HG03378 (cell line): Measurements from ENCODE around the gene DUSP15.
A peak's percentile ranks its signal among the peaks of the same experiment; 100 is the strongest.
"Not testable (repeated sequence)": the region's sequence is repeated elsewhere in the genome, so short reads cannot be mapped to it uniquely, and the experiment has no call there.

Experiments
- ATAC-seq: cut with Tn5 transposase; IDR thresholded peaks from one replicate; pipeline ENCODE4 v1.9.1; 2021; ENCODE audit warnings: mild to moderate bottlenecking, moderate library complexity; ENCODE audit not compliant: unreplicated experiment

Gene DUSP15

DNA sequence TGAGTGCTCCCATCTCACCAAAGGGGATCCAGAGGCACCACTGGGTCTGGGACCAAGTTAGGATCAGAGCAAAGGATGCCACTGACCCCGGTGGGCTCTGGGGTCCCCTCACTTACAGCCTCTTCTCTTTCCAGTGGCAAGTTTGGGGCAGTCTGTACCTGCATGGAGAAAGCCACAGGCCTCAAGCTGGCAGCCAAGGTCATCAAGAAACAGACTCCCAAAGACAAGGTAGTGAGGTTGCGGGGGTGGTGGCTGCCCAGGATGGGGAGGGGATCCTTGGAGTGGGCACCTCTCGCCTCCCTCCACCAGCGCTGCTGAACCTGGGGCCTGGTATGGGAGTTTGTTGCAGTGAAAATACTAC, 46.2 kb downstream of the DUSP15 start:
- ATAC-seq, result no peak

DNA sequence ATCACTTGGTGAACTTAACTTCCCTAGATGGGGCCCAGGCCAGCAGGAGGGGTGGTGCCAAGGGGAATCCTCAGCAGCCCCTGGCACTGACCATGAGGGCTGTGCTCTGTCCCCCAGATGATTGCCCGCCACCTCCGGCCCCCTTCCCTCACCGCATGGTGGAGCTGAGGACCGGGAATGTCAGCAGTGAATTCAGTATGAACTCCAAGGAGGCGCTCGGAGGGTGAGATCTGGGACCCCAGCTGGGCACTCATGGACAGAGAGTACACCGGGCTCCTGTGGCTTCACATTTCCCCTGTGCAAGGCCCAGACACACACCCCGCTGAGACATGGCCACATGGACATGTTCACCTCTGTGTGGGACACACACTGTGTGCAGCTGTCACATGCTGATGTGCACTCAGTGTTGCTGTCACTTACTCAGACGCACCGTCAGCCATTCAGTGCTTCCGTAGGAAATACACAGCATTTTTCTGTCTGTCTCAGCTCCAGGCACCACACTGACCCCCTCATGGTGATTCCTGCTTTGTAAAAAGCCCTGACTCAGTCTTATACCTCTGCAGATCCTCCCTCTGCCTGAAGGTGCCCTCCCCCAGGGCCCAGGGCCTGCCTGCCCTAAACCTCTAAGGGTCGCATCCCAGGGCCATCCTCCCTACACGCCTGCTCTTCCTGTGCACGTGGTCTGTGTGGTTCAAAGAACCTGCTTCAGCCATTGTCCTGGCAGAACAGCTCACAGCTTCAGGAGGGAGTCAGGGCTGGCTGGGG, 46.8 kb downstream of the DUSP15 start:
- no peak for ATAC-seq

DNA sequence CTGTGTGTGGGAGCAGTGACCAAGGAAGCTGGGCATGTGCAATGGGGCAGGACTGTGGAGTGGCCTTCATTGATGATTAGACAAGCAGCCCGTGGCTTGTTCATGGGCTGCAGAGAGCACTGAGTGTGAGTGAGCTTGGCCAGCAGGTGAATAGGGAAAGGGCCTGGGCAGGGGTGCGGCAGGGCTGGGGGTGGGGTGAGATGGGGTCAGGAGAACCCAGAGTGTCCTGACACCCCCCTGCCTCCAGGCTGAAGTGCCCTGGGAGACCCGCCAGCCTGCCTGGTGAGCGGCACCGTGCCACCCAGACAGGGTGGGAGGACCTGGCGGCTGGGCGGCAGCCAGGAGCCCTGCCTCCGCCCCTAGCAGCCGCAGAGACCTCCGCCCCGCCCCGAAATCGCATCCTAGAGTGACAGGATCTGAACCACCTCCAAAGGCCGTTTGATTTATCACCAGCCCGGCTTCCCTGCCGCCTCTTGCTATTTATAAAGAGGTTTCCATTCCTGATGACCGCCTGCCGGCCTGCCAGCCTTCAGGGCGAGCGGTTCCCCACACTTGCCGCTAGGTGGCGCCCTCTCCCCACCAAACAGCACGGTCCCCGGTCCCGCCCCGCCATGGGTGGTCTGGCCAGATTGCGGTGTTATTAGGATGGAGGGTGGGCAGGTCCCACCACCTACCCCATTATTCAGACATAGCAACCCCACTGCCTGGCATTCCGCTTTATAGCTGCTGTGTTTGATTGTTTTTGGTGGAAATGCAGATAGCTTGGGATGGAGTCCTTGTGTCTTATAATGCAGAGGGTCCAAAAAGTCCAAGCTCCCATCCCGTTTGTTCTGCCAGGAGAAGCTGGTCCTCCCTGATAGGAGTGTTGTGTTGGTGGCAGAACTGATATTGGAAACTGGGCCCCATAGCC, 47.7 kb downstream of the DUSP15 start:
- ATAC-seq, result peak; percentile 64

DNA sequence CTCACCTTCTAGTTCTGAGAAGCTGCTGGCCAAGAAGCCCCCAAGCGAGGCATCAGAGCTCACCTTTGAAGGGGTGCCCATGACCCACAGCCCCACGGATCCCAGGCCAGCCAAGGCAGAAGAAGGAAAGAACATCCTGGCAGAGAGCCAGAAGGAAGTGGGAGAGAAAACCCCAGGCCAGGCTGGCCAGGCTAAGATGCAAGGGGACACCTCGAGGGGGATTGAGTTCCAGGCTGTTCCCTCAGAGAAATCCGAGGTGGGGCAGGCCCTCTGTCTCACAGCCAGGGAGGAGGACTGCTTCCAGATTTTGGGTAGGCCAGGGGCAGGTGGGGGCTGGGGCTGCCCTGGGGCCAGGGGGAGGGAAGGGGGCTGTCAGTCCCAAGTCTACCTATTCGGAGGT, 48.9 kb downstream of the DUSP15 start:
- ATAC-seq, result no peak

DNA sequence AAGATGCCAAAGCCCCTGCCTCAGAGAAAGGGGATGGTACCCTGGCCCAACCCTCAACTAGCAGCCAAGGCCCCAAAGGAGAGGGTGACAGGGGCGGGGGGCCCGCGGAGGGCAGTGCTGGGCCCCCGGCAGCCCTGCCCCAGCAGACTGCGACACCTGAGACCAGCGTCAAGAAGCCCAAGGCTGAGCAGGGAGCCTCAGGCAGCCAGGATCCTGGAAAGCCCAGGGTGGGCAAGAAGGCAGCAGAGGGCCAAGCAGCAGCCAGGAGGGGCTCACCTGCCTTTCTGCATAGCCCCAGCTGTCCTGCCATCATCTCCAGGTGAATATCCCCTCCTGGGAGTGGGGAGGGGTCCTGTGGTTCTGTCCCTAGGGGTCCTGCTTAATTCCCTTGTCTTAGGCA, 50.1 kb downstream of the DUSP15 start:
- ATAC-seq, result no peak

DNA sequence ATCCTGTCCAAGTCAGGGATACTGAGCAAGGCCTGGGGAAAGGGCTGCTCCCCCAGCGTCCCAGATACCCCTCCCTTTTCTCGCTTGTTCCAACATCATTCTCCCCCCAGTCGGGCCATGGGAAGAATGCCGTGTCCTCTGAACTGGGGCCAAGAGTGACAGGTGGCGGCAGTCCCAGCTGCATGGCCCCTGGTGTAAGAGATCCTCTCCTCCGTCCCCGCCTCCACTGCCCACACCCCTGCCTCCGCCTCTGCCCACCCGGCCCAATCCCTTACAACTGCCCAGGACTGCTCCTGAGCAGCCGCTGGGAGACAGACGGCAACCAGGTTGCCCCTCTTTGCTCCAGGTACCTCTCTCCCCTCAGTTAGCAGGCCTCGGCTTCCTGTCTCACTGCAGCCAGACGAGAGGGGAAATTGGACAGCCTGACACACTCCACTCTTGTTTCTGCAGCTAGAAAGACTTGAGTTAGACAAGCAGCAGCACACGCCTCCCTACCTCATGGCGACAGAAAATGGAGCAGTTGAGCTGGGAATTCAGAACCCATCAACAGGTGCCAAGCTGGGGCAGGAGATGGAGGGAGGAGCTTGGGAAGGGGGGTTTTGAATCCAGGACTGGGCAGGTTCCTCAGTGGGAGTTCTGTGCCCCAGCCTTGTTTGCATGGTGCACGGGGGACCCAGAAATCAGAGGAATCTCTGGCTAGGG, 51.1 kb downstream of the DUSP15 start, which contains the start of gene MYLK2:
MYLK2 (plus strand) TSS at position 274 of the 702 bp plus-strand sequence; CDS start at position 499, 225 bp downstream.
- ATAC-seq, result no peak

DNA sequence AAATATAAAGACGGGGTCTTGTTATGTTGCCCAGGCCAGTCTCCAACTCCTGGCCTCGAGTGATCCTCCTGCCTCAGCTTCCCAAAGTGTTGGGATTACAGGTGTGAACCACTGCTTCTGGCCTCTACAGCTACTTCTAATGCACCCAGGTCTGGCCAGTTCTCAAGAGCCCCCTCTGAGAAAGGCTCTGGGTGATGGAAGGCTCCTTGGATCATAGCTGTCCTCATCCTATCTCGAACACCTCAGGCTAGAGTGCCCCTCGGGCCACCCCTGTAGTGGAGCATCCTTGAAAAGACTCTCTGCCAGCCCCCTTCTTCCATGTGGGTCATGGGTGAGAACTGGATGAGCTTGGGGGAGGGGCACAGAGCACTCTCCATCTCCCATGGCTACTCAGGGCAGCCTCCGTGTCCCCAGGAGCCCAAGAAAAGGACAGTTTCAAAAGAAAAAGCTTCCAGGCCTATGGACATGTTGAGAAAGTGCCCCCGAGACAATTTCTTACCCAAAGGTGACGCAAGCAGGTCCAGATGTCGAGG, 51.9 kb downstream of the DUSP15 start:
- ATAC-seq, result no peak

DNA sequence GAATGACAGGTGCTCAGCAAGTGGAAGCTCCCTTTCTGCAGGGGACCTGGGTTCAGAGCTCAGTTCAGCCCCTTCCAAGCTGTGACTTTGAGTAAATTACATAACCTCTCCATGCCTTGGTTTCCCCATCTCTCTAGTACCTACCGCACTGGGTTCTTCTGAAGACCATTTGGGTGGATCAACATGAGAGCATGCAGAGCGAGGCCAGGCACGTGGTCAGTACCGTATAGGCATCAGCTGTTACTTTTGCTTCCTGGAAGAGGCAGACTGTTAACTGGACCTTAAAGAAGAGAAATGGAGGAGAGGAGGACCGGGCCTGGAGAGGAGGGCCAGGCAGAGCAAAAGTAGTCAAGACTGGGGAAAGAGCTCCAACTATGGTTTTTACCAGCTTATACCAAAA, 52.9 kb downstream of the DUSP15 start:
- ATAC-seq, result no peak

DNA sequence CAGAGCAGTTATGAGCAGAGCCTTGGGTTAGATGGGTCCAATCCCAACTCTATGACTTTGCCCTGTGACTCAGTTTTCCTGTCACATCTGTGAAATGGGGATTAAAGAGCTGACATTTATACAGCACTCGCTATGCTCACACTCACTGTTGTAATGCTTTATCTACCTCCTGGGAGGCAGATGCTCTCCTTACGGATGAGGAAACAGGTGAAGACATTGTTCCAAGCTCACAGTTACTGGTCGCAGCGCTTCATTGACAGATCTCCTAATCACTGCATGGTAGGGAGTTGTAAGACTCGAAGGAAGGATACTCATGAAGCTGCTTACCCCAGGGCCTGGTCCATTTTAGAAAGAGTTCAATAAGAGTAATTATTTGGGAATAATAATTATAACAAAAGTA, 54.1 kb downstream of the DUSP15 start:
- no peak for ATAC-seq

DNA sequence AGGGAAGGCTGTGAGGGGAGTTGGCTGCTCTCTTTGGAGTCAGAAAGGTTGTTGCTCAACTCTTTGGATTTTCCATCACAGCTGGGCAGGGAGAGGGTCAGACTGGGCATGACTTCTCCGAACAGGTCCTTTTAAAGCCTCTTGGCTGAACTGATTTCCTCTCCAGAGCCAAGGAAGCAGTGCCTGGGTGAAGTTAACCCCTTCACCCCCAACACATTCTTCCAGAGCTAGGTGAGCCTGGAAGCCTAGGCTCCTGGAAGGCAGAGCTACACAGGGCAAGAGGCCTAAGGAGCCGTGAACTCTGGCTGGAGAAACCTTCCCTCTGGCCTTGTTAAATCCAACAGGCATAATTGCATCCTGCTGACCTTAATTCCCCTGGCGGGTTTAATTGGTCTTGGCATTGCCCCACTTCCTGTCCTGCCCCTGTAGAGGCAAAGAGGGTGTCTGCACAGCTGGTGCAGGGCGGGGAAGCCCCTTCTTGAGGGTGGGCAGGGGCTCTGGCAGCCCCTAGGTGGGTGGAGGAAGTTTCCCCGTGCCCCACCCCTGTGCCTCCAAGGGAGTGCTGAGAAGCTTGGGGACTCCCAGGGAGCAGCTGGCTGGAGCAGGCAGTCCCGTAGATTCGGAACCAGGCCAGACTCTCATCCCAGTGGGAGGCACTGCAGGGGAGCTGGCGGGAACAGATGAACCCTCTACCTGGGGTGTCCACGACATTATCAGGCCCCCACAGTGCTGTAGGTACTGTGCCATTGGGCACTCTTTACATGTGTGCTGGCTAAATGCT, 54.7 kb downstream of the DUSP15 start:
- no peak for ATAC-seq

DNA sequence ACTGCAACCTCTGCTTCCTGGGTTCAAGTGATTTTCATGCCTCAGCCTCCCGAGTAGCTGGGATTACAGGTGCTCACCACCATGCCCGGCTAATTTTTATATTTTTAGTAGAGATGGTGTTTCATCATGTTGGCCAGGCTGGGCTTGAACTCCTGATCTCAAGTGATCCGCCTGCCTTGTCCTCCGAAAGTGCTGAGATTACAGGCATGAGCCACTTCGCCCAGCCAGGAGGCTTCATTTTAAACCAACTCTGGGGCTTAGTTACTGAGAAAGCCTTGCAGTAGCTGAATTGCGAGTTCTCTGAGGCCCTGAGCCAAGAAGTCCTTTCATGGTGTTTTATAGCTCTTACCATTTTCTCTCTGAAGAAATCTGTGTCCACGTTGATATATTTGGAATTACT, 56.2 kb downstream of the DUSP15 start:
- ATAC-seq, result not testable (repeated sequence)

DNA sequence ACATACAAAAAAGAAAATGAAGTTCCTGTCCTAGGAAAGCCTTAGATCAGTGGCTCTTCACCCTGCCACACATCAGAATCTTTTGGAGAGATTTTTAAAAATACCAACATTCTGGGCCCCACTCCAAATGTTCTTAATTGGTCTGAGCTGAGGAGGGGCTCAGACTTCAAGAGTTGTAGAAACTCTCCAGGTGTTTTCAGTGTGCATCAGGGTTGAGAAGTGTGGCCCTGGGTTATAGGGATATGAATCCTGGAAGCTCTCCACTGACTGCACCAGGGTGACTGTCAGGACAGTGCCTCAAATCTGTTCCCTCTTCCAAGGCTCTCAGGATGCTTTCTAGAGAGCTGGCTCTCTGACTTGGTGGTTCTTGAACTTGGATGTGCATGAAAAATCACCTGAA, 56.7 kb downstream of the DUSP15 start:
- no peak for ATAC-seq

DNA sequence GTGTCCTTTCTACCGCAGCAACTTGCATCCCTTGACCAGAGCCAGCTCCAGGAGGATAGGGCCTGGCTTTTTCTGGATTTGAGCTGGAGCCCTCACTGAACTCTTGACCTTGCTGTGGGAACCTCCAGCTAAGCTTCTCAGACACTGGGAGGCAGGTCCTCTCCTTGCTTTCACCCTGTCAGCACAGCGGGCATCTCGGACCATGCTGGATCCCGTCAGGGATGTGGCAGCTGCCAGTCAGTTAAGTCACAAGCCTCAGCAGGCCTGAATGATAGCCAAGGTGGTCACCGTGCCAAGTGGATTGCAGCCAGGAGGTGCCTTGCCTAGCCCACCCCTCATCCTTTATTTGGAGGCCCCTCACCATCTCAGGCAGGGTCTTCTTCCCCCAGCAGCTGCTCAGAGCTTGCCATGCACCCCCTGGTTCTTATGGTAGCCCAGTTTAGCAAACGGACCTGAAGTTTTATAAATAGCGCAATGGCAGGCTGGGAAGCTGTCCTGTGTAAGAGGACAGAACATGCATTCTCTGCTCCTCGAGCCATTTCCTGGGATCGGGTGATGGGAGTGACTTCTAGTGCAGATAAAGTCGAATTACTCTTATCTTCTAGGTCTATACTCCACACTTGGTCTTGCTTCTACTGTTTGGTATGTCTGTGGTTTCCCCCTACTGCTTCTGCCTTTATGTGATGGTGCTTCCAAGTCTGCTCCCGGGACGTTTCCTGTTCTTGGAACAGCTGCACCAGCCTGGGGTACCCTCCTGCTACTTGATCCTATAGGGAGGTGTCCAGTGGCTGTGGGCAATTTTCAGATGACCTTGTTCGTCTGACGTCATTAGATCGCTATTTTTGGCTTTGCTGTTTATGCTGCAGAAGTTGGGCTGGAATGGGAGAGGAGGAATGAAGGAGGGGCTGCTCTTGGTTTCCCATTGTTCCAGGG, 58.3 kb downstream of the DUSP15 start:
- ATAC-seq, result no peak

DNA sequence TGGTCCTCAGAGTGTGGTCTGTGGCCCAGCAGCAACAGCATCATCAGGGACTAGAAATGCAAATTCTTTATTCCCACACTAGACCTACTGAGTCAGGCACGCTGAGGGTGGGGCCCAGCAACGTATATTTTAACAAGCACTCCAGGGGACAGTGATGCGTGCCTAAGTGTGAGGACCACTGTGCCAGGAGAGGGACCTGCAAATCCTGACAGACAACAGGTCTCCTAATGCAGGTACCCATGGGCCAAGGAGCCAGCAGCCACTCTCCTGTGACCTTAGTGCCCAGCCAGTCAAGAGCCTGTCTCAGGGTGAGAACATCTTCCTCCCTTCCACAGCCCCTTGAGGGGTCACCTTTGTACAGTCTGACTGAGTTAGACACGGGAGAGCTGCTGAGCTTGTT, 59.1 kb downstream of the DUSP15 start:
- ATAC-seq, result no peak
